Measurements from ENCODE around the gene HPS4.

- TF ChIP-seq POLR2AphosphoS5 (IDR thresholded peaks at IDR 0.05) (no peak), CTCF (IDR thresholded peaks at IDR 0.05) (no peak), POLR2A (IDR thresholded peaks at IDR 0.05) (no peak)
Measured at GRCh38 chr22:26453216-26453615, 30.4 kb downstream of the HPS4 start.
